SK-N-SH (cell line): ENCODE results near the gene DLG4. TPM values are rescaled to one million over a fixed set of nuclear protein-coding genes. Genes with fewer than 3 reads are reported as not detected.

Experiments used
- CTCF ChIA-PET: fragments of 300-600, 350-600 bp; formaldehyde crosslinking; extraction: SDS; loops from one replicate; lab custom pipeline; 2021; lab: Yijun Ruan, JAX
- POLR2A ChIA-PET: fragments of 350-600 bp; sonication (Branson Sonifier 250); formaldehyde crosslinking; extraction: SDS; loops from one replicate; lab custom pipeline; 2020; ENCODE audit warnings: antibody characterized with exemption, inconsistent platforms; lab: Yijun Ruan, JAX
- DNase-seq: peaks from one replicate; pipeline ENCODE4 v3.0.0; 2012
- H2AFZ ChIP-seq: fragments of 200-600 bp; sonication (generic); 2 replicates; pipeline ENCODE4 v1.8.1; 2016; ENCODE audit warnings: antibody characterized with exemption, mild to moderate bottlenecking, low read depth
- H3F3A ChIP-seq: fragments of 200-600 bp; sonication (generic); replicated peaks from 2 replicates; pipeline ENCODE3; 2016; ENCODE audit warnings: antibody characterized with exemption, mild to moderate bottlenecking; ENCODE audit not compliant: insufficient read depth
- H3K27ac ChIP-seq, 2 experiments: fragments of 200-500 bp in 1 of 2; fragments of 200-600 bp in 1 of 2; sonication (Bioruptor generic) in 1 of 2; sonication (generic), shearing (Covaris generic) in 1 of 2; 2 replicates each; pipeline versions ENCODE4 v1.5.1 to v1.6.1; 2014 to 2016; ENCODE audit warnings: low read depth in 2 of 2, inconsistent platforms in 1 of 2, low read length in 1 of 2, mild to moderate bottlenecking in 1 of 2, mixed read lengths in 1 of 2
- H3K27me3 ChIP-seq: fragments of 200-600 bp; sonication (generic), shearing (Covaris generic); 2 replicates; pipeline ENCODE4 v1.6.1; 2016; ENCODE audit warnings: mixed run types; ENCODE audit not compliant: insufficient read depth
- H3K36me3 ChIP-seq, 2 experiments: fragments of 200-500 bp in 1 of 2; fragments of 200-600 bp in 1 of 2; sonication (Bioruptor generic) in 1 of 2; sonication (generic) in 1 of 2; replicated peaks in 1 of 2; 2 replicates each; pipeline versions ENCODE3 to v1.5.1; 2014 to 2016; ENCODE audit warnings: low read length in 1 of 2, mild to moderate bottlenecking in 1 of 2; ENCODE audit not compliant: insufficient read depth in 2 of 2, control insufficient read depth in 1 of 2
- H3K4me1 ChIP-seq, 2 experiments: fragments of 200-500 bp in 1 of 2; fragments of 200-600 bp in 1 of 2; sonication (Bioruptor generic) in 1 of 2; sonication (generic), shearing (Covaris generic) in 1 of 2; 2 replicates each; pipeline versions ENCODE4 v1.5.1 to v1.6.1; 2014 to 2016; ENCODE audit warnings: low read depth in 1 of 2, low read length in 1 of 2, mixed run types in 1 of 2; ENCODE audit not compliant: insufficient read depth in 2 of 2, control insufficient read depth in 1 of 2
- H3K4me2 ChIP-seq: fragments of 200-600 bp; sonication (generic), shearing (Covaris generic); 2 replicates; pipeline ENCODE4 v1.6.1; 2017; ENCODE audit warnings: mixed run types
- H3K4me3 ChIP-seq, 2 experiments: fragments of 200-500 bp in 1 of 2; fragments of 200-600 bp in 1 of 2; sonication (Bioruptor generic) in 1 of 2; sonication (generic), shearing (Covaris generic) in 1 of 2; 2 replicates each; pipeline versions ENCODE4 v1.5.1 to v1.8.1; 2014 to 2016; ENCODE audit warnings: low read depth in 2 of 2, inconsistent platforms in 1 of 2, low read length in 1 of 2, mild to moderate bottlenecking in 1 of 2, mixed read lengths in 1 of 2, moderate library complexity in 1 of 2
- H3K79me2 ChIP-seq: fragments of 200-600 bp; sonication (generic); 2 replicates; pipeline ENCODE4 v1.8.1; 2017; ENCODE audit warnings: mild to moderate bottlenecking; ENCODE audit not compliant: insufficient read depth
- H3K9ac ChIP-seq: fragments of 200-600 bp; sonication (generic); 2 replicates; pipeline ENCODE4 v1.6.1; 2017; ENCODE audit warnings: mixed run types
- H3K9me2 ChIP-seq: fragments of 200-600 bp; sonication (generic); 2 replicates; pipeline ENCODE4 v1.6.1; 2017; ENCODE audit warnings: mixed run types
- H3K9me3 ChIP-seq: fragments of 200-600 bp; sonication (generic); 2 replicates; pipeline ENCODE4 v1.6.1; 2017; ENCODE audit warnings: mixed run types, mild to moderate bottlenecking, moderate library complexity
- H4K20me1 ChIP-seq: fragments of 200-600 bp; sonication (generic); 2 replicates; pipeline ENCODE4 v1.6.1; 2017; ENCODE audit warnings: mild to moderate bottlenecking, mixed run types; ENCODE audit not compliant: insufficient read depth
- CHD2 ChIP-seq: fragments of 150-350 bp; IDR thresholded peaks from 2 replicates; pipeline ENCODE4 v1.6.1; 2018; ENCODE audit warnings: low read length; ENCODE audit not compliant: partially characterized antibody
- FOXJ3 ChIP-seq: sonication (generic); formaldehyde crosslinking; IDR thresholded peaks from 2 replicates; pipeline ENCODE4 v1.5.1; 2020; ENCODE audit warnings: mild to moderate bottlenecking, missing genetic modification reagents
- FOXM1 ChIP-seq: IDR thresholded peaks from 2 replicates; pipeline ENCODE4 v1.4.0; 2012; ENCODE audit warnings: low read depth, mild to moderate bottlenecking
- GABPA ChIP-seq: IDR thresholded peaks from 2 replicates; pipeline ENCODE4 v1.4.0; 2012; ENCODE audit warnings: low read depth, mild to moderate bottlenecking
- MEF2A ChIP-seq: IDR thresholded peaks from 2 replicates; pipeline ENCODE4 v1.4.0; 2012; ENCODE audit warnings: low read depth, borderline replicate concordance
- MXI1 ChIP-seq: IDR thresholded peaks from 2 replicates; pipeline ENCODE4 v1.6.1; 2012; ENCODE audit warnings: mild to moderate bottlenecking, low read depth, low read length, improper control_type of control experiment
- PBX3 ChIP-seq: IDR thresholded peaks from 2 replicates; pipeline ENCODE4; 2012
- POLR2AphosphoS5 ChIP-seq: IDR thresholded peaks from 2 replicates; pipeline ENCODE4 v1.6.1; 2012; ENCODE audit warnings: low read depth, low read length
- RAD21 ChIP-seq: IDR thresholded peaks from 2 replicates; pipeline ENCODE4 v1.6.1; 2012; ENCODE audit warnings: mild to moderate bottlenecking, low read length
- REST ChIP-seq: IDR thresholded peaks from 2 replicates; pipeline ENCODE4 v1.6.1; 2012; ENCODE audit warnings: mild to moderate bottlenecking, low read depth, low read length, moderate library complexity
- RFX5 ChIP-seq: IDR thresholded peaks from 2 replicates; pipeline ENCODE4 v1.6.1; 2012; ENCODE audit warnings: mild to moderate bottlenecking, improper control_type of control experiment, low read length
- RXRA ChIP-seq: IDR thresholded peaks from 2 replicates; pipeline ENCODE4 v1.4.0; 2012; ENCODE audit warnings: low read depth, mild to moderate bottlenecking, borderline replicate concordance
- TAF1 ChIP-seq: IDR thresholded peaks from 2 replicates; pipeline ENCODE4 v1.6.1; 2012; ENCODE audit warnings: low read depth, mild to moderate bottlenecking, low read length, moderate library complexity, borderline replicate concordance
- TCF12 ChIP-seq: IDR thresholded peaks from 2 replicates; pipeline ENCODE4 v1.4.0; 2012
- YY1 ChIP-seq: IDR thresholded peaks from 2 replicates; pipeline ENCODE4 v1.4.0; 2012; ENCODE audit warnings: low read depth, mild to moderate bottlenecking
- whole genome bisulfite sequencing: methylation state at CpG from one replicate; pipeline ENCODE4 v1.1.6; 2017; ENCODE audit warnings: low lambda C conversion rate; 5-methylcytosine and 5-hydroxymethylcytosine counted together
- polyA plus RNA-seq, 3 experiments: library from polyadenylated mRNA; depleted of rRNA; stranded (reverse); fragments of >200 nt; gene quantifications; 2 replicates each; pipeline ENCODE4 v1.2.3, GENCODE V29; 2012
- TF ChIP-seq, protein P1 (sequence below): fragments of 200-600 bp; sonication (generic); IDR thresholded peaks from 2 replicates; pipeline ENCODE4 v1.6.1; 2017; ENCODE audit warnings: antibody characterized with exemption, mild to moderate bottlenecking, moderate library complexity
- TF ChIP-seq, protein P2 (sequence below): IDR thresholded peaks from 2 replicates; pipeline ENCODE4 v1.4.0; 2012; ENCODE audit warnings: low read depth
- TF ChIP-seq, protein P3 (sequence below): IDR thresholded peaks from 2 replicates; pipeline ENCODE4 v1.4.0; 2012; ENCODE audit warnings: low read depth, borderline replicate concordance
- TF ChIP-seq, protein P4 (sequence below): IDR thresholded peaks from 2 replicates; pipeline ENCODE4 v1.4.0; 2012; ENCODE audit warnings: low read depth, borderline replicate concordance

The DLG4 gene
- polyA plus RNA-seq, 1 of the 3 experiments (the other 2 are of a cell fraction): 30.5 TPM

- TF ChIP-seq FOXJ3 (CRISPR knock-in tag) (no peak), RFX5 (peak; percentile 52; the same call in 1 of the 2 replicates), GABPA (no peak; the same call in 1 of the 2 replicates), REST (no peak), YY1 (no peak), FOXM1 (no peak), RAD21 (no peak), POLR2AphosphoS5 (no peak), PBX3 (no peak), RXRA (no peak), MEF2A (no peak), TCF12 (no peak)
- TF ChIP-seq, protein P1, sequence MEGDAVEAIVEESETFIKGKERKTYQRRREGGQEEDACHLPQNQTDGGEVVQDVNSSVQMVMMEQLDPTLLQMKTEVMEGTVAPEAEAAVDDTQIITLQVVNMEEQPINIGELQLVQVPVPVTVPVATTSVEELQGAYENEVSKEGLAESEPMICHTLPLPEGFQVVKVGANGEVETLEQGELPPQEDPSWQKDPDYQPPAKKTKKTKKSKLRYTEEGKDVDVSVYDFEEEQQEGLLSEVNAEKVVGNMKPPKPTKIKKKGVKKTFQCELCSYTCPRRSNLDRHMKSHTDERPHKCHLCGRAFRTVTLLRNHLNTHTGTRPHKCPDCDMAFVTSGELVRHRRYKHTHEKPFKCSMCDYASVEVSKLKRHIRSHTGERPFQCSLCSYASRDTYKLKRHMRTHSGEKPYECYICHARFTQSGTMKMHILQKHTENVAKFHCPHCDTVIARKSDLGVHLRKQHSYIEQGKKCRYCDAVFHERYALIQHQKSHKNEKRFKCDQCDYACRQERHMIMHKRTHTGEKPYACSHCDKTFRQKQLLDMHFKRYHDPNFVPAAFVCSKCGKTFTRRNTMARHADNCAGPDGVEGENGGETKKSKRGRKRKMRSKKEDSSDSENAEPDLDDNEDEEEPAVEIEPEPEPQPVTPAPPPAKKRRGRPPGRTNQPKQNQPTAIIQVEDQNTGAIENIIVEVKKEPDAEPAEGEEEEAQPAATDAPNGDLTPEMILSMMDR: no peak
These were observed 14.7 kb downstream of the DLG4 start (continued) for GRCh38 chr17:7204828-7205461.

DNA sequence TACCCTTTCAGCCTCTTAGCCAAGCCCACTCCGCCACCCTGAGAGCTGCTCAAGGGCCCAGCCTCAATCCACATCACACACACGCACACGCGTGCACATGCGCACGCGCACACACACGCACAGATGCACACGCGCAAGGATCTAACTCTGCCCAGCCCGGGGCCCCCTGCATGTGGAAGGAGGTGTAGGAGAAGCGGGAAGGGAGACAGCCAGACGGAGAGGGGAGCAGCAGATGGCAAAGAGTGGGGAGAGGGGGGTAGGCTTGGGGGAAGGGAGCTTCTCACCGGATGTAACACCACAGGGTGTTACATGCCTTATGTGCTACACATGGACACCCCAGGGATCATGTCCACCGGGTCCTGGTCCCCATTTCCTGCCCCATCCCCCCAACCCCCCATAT lies 15.3 kb downstream of the DLG4 start:
- peaks cover 20 to 28% of the 10 kb centered on the region in 2 experiments for H3K36me3 ChIP-seq
- no peaks in the 10 kb centered on the region for H3K9me3 ChIP-seq
- peaks cover 10% of the 10 kb centered on the region for H3F3A ChIP-seq
- H3K27ac ChIP-seq: peak overlapping the region; percentile 34 to 91
- peak overlapping the region; percentile 39 to 47; a peak in 3 of 4 replicates for H3K4me3 ChIP-seq
- ChIA-PET POLR2A (interaction anchor here (1.1 kb wide), 1 partner anchor 15 kb away, joined by 3 read pairs; the partner anchor contains the start of genes ACADVL and DLG4), CTCF (interaction anchor here (0.8 to 2.4 kb wide), 6 partner anchors 10 to 159 kb away, joined by 3 to 10 read pairs (median 4); no protein-coding TSS in a partner anchor)
- H4K20me1 ChIP-seq: peaks cover 12% of the 10 kb centered on the region; the same call in 1 of the 2 replicates
- WGBS: 64% methylated on average over 15 of the region's 15 CpGs
- H3K9ac ChIP-seq: peak overlapping the region; percentile 53
- no peaks in the 10 kb centered on the region for H3K27me3 ChIP-seq
- no peaks in the 10 kb centered on the region for H3K9me2 ChIP-seq
- H2AFZ ChIP-seq: no peak overlapping the region
- peak overlapping the region; percentile 79 for H3K4me2 ChIP-seq
- H3K4me1 ChIP-seq: peaks cover 0 to 13% of the 10 kb centered on the region in 2 experiments; a peak in 2 of 4 replicates
- peak; percentile 74 for DNase-seq
- H3K79me2 ChIP-seq: peaks cover 15% of the 10 kb centered on the region
- TF ChIP-seq TCF12 (no peak), CHD2 (no peak), MXI1 (no peak), MEF2A (no peak), RAD21 (no peak), TAF1 (no peak)
- TF ChIP-seq, protein P2, sequence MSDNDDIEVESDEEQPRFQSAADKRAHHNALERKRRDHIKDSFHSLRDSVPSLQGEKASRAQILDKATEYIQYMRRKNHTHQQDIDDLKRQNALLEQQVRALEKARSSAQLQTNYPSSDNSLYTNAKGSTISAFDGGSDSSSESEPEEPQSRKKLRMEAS: no peak
- TF ChIP-seq, protein P3, sequence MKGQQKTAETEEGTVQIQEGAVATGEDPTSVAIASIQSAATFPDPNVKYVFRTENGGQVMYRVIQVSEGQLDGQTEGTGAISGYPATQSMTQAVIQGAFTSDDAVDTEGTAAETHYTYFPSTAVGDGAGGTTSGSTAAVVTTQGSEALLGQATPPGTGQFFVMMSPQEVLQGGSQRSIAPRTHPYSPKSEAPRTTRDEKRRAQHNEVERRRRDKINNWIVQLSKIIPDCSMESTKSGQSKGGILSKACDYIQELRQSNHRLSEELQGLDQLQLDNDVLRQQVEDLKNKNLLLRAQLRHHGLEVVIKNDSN: no peak
- TF ChIP-seq, protein P4, sequence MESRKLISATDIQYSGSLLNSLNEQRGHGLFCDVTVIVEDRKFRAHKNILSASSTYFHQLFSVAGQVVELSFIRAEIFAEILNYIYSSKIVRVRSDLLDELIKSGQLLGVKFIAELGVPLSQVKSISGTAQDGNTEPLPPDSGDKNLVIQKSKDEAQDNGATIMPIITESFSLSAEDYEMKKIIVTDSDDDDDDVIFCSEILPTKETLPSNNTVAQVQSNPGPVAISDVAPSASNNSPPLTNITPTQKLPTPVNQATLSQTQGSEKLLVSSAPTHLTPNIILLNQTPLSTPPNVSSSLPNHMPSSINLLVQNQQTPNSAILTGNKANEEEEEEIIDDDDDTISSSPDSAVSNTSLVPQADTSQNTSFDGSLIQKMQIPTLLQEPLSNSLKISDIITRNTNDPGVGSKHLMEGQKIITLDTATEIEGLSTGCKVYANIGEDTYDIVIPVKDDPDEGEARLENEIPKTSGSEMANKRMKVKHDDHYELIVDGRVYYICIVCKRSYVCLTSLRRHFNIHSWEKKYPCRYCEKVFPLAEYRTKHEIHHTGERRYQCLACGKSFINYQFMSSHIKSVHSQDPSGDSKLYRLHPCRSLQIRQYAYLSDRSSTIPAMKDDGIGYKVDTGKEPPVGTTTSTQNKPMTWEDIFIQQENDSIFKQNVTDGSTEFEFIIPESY: no peak
